Measurements from ENCODE around the gene TRIM40. TPM values are rescaled to one million over a fixed set of nuclear protein-coding genes. Genes with fewer than 3 reads are reported as not detected.

The TRIM40 gene
- total RNA-seq, 1 experiment from 2014 or later: not detected

DNA sequence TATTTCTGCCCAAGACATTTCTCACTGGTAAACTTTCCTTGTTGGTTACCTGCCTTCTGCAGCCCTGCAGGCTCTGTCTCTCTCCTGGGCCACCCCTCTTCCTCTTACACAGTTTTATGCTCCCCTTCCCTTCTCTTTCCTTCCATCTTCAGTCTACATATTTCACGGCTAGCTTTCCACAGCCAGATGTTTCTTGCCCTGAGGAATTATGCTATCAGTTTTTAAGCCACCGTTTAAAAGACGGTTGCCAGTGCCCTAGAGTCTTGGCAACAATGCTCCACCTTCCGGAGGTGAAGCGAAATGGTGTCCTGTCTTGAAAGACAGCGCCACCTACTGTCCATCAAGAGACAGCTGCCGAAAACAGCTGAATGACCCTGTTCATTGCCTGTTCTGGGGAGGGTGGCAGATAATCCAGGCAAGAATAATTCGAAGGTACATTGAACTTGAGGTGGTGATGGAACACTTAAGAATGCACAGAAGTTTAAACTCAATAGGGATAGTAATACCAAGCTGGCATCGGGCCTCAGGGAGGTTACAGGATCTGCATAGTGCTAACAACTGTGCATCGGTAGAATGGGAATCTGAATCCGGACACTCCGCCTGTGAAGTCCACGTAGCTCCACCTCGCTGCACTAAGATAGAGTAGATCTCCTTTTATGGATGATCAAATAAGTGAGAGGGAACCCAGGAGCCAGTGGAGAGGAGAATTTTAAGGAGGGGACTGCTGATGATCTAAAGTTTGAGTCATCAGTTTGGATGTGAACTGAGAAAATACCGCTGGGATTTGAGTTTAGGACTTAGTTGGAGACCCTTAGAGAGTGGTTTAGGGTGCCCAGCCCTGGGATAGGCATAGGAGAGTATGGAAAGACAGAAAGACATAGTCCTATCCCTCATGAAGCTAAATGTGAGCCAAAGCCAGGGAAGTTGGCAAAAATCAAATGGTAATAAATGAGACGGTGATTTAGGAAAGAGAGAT is 4.8 kb upstream of the TRIM40 start:
- Histone ChIP-seq H3K4me3 (ENCODE audit: low read depth, low read length) (no peak overlapping the region), H3K27me3 (replicated peaks; ENCODE audit: control insufficient read depth, insufficient read depth, low read length) (no peaks in the 10 kb centered on the region), H3K9me3 (no peaks in the 10 kb centered on the region), H3K36me3 (ENCODE audit: control insufficient read depth, insufficient read depth, low read length) (no peaks in the 10 kb centered on the region), H3K4me1 (peaks cover 21% of the 10 kb centered on the region)
- BruUV-seq (replicated peaks): no TSS peak
- H3K9me3 Mint-ChIP-seq (ENCODE audit: unreplicated experiment): no peaks in the 10 kb centered on the region
- H3K4me1 Mint-ChIP-seq (ENCODE audit: low read depth, unreplicated experiment): peaks cover 18% of the 10 kb centered on the region
- peak; percentile 75 to 83 for DNase-seq
- CTCF ChIA-PET: interaction anchor here (0.5 to 8.2 kb wide), 10 partner anchors 18 to 177 kb away, joined by 3 to 236 read pairs (median 4); partner anchors contain the start of genes POLR1H, PPP1R11, TRIM15 and TRIM26
- peak overlapping the region; percentile 44 for H3K27ac Mint-ChIP-seq (ENCODE audit: unreplicated experiment)
- H3K4me3 Mint-ChIP-seq (ENCODE audit: unreplicated experiment): peak overlapping the region; percentile 54
- H3K36me3 Mint-ChIP-seq (ENCODE audit: insufficient read depth, unreplicated experiment): no peaks in the 10 kb centered on the region
- TF ChIP-seq CTCF (IDR thresholded peaks at IDR 0.05; ENCODE audit: insufficient read depth in 1 of 2, low read depth in 1 of 2, low read length in 1 of 2, severe bottlenecking in 1 of 2, unreplicated experiment in 1 of 2): peak; percentile 97 to 99
- intact Hi-C loops (cut with micrococcal nuclease; ENCODE audit: unreplicated experiment): loop anchor here (1.0 to 2.0 kb wide), 3 partner anchors 28 to 56 kb away; partner anchors contain the start of gene RNF39
- POLR2A ChIA-PET: interaction anchor here (0.7 to 1.0 kb wide), 2 partner anchors 28 to 29 kb away, joined by 3 to 4 read pairs; no protein-coding TSS in a partner anchor
- H3K27me3 Mint-ChIP-seq (ENCODE audit: insufficient read depth, unreplicated experiment): no peaks in the 10 kb centered on the region

GRCh38 chr6:30131947-30132497 is 3.9 kb upstream of the TRIM40 start:
- TF ChIP-seq CTCF (IDR thresholded peaks at IDR 0.05; ENCODE audit: insufficient read depth in 1 of 2, low read depth in 1 of 2, low read length in 1 of 2, severe bottlenecking in 1 of 2, unreplicated experiment in 1 of 2): no peak
- Mint-ChIP-seq H3K36me3 (ENCODE audit: insufficient read depth, unreplicated experiment) (no peaks in the 10 kb centered on the region), H3K4me3 (ENCODE audit: unreplicated experiment) (no peak overlapping the region), H3K27ac (ENCODE audit: unreplicated experiment) (no peak overlapping the region), H3K27me3 (ENCODE audit: insufficient read depth, unreplicated experiment) (no peaks in the 10 kb centered on the region), H3K4me1 (ENCODE audit: low read depth, unreplicated experiment) (peaks cover 18% of the 10 kb centered on the region), H3K9me3 (ENCODE audit: unreplicated experiment) (no peaks in the 10 kb centered on the region)
- POLR2A ChIA-PET: no interaction called here
- Histone ChIP-seq H3K27me3 (replicated peaks; ENCODE audit: control insufficient read depth, insufficient read depth, low read length) (no peaks in the 10 kb centered on the region), H3K9me3 (no peaks in the 10 kb centered on the region), H3K36me3 (ENCODE audit: control insufficient read depth, insufficient read depth, low read length) (no peaks in the 10 kb centered on the region), H3K4me1 (peaks cover 21% of the 10 kb centered on the region), H3K4me3 (ENCODE audit: low read depth, low read length) (no peak overlapping the region)
- DNase-seq: no peak
- intact Hi-C loops (cut with micrococcal nuclease; ENCODE audit: unreplicated experiment): loop anchor here (1.0 to 2.0 kb wide), 3 partner anchors 29 to 57 kb away; partner anchors contain the start of gene RNF39
- BruUV-seq (replicated peaks): no TSS peak
- CTCF ChIA-PET: interaction anchor here (0.9 to 8.2 kb wide), 2 partner anchors 8 to 29 kb away, joined by 4 to 236 read pairs; no protein-coding TSS in a partner anchor

GRCh38 chr6:30135147-30135546 is 793 bp upstream of the TRIM40 start:
- H3K36me3 Mint-ChIP-seq (ENCODE audit: insufficient read depth, unreplicated experiment): no peaks in the 10 kb centered on the region
- no peak overlapping the region for H3K27ac Mint-ChIP-seq (ENCODE audit: unreplicated experiment)
- Histone ChIP-seq H3K9me3 (no peaks in the 10 kb centered on the region), H3K4me3 (ENCODE audit: low read depth, low read length) (no peak overlapping the region), H3K27me3 (replicated peaks; ENCODE audit: control insufficient read depth, insufficient read depth, low read length) (no peaks in the 10 kb centered on the region), H3K36me3 (ENCODE audit: control insufficient read depth, insufficient read depth, low read length) (no peaks in the 10 kb centered on the region), H3K4me1 (peaks cover 8% of the 10 kb centered on the region)
- H3K9me3 Mint-ChIP-seq (ENCODE audit: unreplicated experiment): no peaks in the 10 kb centered on the region
- POLR2A ChIA-PET: no interaction called here
- H3K4me1 Mint-ChIP-seq (ENCODE audit: low read depth, unreplicated experiment): peaks cover 10% of the 10 kb centered on the region
- H3K27me3 Mint-ChIP-seq (ENCODE audit: insufficient read depth, unreplicated experiment): no peaks in the 10 kb centered on the region
- no peak for TF ChIP-seq CTCF (IDR thresholded peaks at IDR 0.05; ENCODE audit: insufficient read depth in 1 of 2, low read depth in 1 of 2, low read length in 1 of 2, severe bottlenecking in 1 of 2, unreplicated experiment in 1 of 2)
- no peak for DNase-seq
- no TSS peak for BruUV-seq (replicated peaks)
- intact Hi-C loops (cut with micrococcal nuclease; ENCODE audit: unreplicated experiment): no loop called here
- CTCF ChIA-PET: interaction anchor here (8.2 kb wide), 1 partner anchor 32 kb away, joined by 236 read pairs; no protein-coding TSS in a partner anchor
- H3K4me3 Mint-ChIP-seq (ENCODE audit: unreplicated experiment): no peak overlapping the region

All from Caco-2 (cell line).